Measurements from ENCODE around the gene APBA1. TPM values are rescaled to one million over a fixed set of nuclear protein-coding genes. Genes with fewer than 3 reads are reported as not detected.

The APBA1 gene
- total RNA-seq, 1 experiment from 2014 or later = 1.8 TPM

GRCh38 chr9:69499959-69500358 is 172.2 kb downstream of the APBA1 start:
- Histone ChIP-seq H3K23me2 (ENCODE audit: insufficient read length, low read depth, low read length, poor library complexity, severe bottlenecking) (no peaks in the 10 kb centered on the region), H3K4me2 (ENCODE audit: insufficient read depth, insufficient read length, low read length) (no peak overlapping the region), H3K4ac (ENCODE audit: low read depth, low read length) (no peak overlapping the region), H3K9ac (ENCODE audit: extremely low read depth, insufficient read length, low read length) (no peak overlapping the region), H2AFZ (ENCODE audit: low read length) (no peak overlapping the region), H3K27me3 (ENCODE audit: insufficient read depth, low read length) (no peaks in the 10 kb centered on the region), H3K79me2 (ENCODE audit: insufficient read depth, low read length) (no peaks in the 10 kb centered on the region), H4K8ac (replicated peaks; ENCODE audit: insufficient read length, low read depth, low read length) (no peak overlapping the region), H3K18ac (ENCODE audit: insufficient read length, low read depth, low read length) (no peak overlapping the region), H4K5ac (ENCODE audit: insufficient read length, low read depth, low read length) (no peak overlapping the region), H2BK120ac (ENCODE audit: low read depth, low read length, poor library complexity, severe bottlenecking) (no peak overlapping the region), H2BK15ac (ENCODE audit: low read depth, low read length) (no peak overlapping the region; the same call in 1 of the 2 replicates), H3T11ph (ENCODE audit: low read length) (no peak overlapping the region), H3K79me1 (ENCODE audit: insufficient read depth, low read depth, low read length, poor library complexity, severe bottlenecking) (no peaks in the 10 kb centered on the region), H3K14ac (ENCODE audit: insufficient read depth, low read length) (no peak overlapping the region), H3K56ac (ENCODE audit: insufficient read length, low read depth, low read length) (no peak overlapping the region), H4K20me1 (ENCODE audit: control insufficient read depth, insufficient read depth, insufficient read length) (no peaks in the 10 kb centered on the region), H3K23ac (ENCODE audit: insufficient read length, low read depth, low read length) (no peak overlapping the region), H3K9me3 (ENCODE audit: control insufficient read depth, low read depth, low read length) (no peaks in the 10 kb centered on the region), H4K91ac (ENCODE audit: insufficient read length, low read depth, low read length) (no peak overlapping the region), H2BK20ac (ENCODE audit: low read depth, low read length, poor library complexity, severe bottlenecking) (no peak overlapping the region), H3K27ac (ENCODE audit: insufficient read length, low read depth, low read length) (no peak overlapping the region), H2BK12ac (ENCODE audit: insufficient read length, low read depth, low read length) (no peak overlapping the region), H3K4me1 (ENCODE audit: insufficient read depth, low read length) (no peaks in the 10 kb centered on the region), H2AK5ac (ENCODE audit: insufficient read length, low read length) (no peak overlapping the region), H2BK5ac (ENCODE audit: insufficient read length, low read length) (no peak overlapping the region)
- peaks cover 7% of the 10 kb centered on the region for H3K27me3 Mint-ChIP-seq (ENCODE audit: low read depth)
- no peak overlapping the region for H3K27ac Mint-ChIP-seq
- no peak overlapping the region for H3K4me3 Mint-ChIP-seq
- WGBS (ENCODE audit: extremely low coverage, insufficient read length, low lambda C conversion rate) = no CpG with 5 or more reads among the region's 4 CpGs
- no peak for TF ChIP-seq CTCF (conservative IDR thresholded peaks at IDR 0.05)
- no peak for DNase-seq
- no peaks in the 10 kb centered on the region for H3K9me3 Mint-ChIP-seq
- peaks cover 18 to 19% of the 10 kb centered on the region in 2 experiments for H3K4me1 Mint-ChIP-seq
- peaks cover 0 to under 1% (median 0%) of the 10 kb centered on the region in 3 experiments; a peak in 2 of 7 replicates for H3K36me3 Mint-ChIP-seq (ENCODE audit: insufficient read depth in 1 of 3, low read depth in 3 of 3)

All from H9 (cell line).